ENCODE measurements around the gene CCL19.
"Not testable (repeated sequence)": the region's sequence is repeated elsewhere in the genome, so short reads cannot be mapped to it uniquely, and the experiment has no call there.

CCL19 gene

GRCh38 chr9:34690983-34691935 lies at the start of gene CCL19:
Gene CCL19 (minus strand): TSS chr9:34691276. CDS start chr9:34691139, 137 bp downstream.
- no peak for DNase-seq (ENCODE audit: low read depth)

- DNase-seq (ENCODE audit: low read depth) = not testable (repeated sequence)
These were observed 49.1 kb upstream of the CCL19 start for GRCh38 chr9:34740176-34740575.

DNA sequence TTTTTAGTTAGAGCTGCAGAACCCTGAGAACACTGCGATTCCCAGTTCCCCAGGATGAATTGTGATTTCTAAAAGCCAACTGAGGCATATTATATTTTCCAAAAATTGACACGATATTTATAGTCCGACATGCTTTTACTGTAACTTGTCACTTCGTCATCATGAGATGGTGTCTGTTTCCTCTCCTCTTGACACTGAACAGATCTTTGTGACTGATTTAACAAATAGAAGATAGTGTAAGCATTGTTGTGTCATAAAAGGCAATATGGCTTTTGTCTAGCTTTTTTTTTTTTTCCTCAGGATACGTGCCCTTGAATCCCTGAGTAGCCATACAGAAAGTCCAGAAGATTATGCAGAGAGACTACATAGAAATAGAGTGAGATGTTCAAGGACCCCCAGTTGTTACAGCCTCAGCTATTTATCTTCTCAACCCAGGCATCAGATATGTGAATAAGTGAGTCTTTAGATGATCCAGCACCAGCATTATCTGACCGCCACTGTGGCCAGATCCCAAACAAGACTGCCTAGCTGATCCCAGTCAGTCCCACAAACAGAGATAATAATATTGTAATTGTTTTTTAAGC lies 46.7 kb upstream of the CCL19 start:
- peak; percentile 6 for DNase-seq (ENCODE audit: low read depth)

- DNase-seq (ENCODE audit: low read depth) = no peak
These were observed 43.6 kb upstream of the CCL19 start for GRCh38 chr9:34734720-34735119.

GRCh38 chr9:34732886-34733285 lies 41.8 kb upstream of the CCL19 start:
- no peak for DNase-seq (ENCODE audit: low read depth)

DNA sequence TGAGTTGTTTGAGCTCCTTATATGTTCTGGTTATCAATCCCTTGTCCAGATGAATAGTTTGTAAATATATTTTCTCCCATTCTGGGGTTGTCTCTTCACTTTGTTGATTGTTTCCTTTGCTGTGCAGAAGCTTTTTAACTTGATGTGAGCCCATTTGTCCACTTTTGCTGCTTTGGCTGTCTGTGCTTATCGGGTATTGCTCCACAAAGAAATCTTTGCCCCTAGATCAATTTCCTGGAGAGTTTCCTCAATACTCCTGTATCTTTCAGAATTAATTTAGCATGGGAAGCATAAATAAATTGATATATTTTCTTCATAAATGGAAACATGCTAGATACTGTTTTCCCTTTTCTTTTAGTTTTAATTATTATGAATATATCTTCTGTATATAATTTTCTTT lies 41.4 kb upstream of the CCL19 start:
- DNase-seq (ENCODE audit: low read depth) = no peak

DNA sequence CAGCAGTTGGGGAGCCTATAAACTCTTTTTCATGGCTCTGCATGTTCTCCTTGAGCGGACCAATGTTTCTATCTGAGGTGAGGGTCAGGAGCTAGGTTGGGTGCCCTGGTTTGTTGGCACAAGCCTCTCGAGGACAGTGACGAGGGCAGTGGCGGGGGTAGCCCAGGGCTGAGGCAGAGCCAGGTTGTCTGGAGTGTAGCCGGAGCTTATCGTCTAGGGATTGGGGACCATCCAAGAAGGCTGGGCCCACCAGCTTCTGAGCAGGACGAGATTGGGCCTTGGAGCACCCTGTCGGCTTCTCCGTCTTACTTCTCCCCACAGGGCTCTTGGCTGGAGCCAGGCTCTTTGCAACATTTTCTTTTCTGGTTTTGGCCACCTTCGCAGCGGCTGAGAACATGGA lies 32.1 kb upstream of the CCL19 start:
- DNase-seq (ENCODE audit: low read depth) = no peak

- DNase-seq (ENCODE audit: low read depth) = not testable (repeated sequence)
These were observed 28.6 kb upstream of the CCL19 start for GRCh38 chr9:34719769-34720025.

DNA sequence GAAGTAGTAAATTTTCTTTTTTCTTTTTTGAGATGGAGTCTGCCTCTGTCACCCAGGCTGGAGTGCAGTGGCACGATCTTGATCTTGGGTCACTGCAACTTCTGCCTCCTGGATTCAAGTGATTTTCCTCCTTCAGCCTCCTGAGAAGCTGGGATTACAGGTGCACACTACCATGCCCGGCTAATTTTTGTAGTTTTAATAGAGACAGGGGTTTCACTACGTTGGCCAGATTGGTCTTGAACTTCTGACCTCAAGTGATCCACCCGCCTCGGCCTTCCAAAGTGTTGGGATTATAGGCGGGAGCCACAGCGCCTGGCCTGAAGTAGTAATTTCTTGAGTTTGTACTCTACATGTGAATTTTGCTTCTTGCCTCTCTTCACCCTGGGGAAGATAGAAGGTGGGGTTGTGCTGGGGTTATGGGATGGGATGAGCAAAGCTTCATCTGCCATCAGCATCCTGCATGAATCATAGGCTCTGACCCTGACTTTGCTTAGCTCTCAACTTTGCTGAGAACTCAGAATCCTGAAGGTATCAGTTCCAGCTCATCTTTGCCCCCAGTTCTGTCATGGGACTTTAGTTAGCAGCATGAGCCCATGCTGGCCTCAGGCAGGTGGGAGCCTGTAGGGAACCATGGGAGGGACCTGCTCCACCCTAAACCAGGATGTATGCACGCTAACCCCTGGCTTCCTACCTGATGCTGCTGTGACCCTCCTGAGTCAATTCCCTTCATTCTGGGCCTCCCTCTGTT lies 28.1 kb upstream of the CCL19 start:
- DNase-seq (ENCODE audit: low read depth) = no peak

- DNase-seq (ENCODE audit: low read depth) = no peak
These were observed 27.0 kb upstream of the CCL19 start for GRCh38 chr9:34717996-34718614.

- DNase-seq (ENCODE audit: low read depth) = no peak
These were observed 25.6 kb upstream of the CCL19 start for GRCh38 chr9:34716711-34717110.

DNA sequence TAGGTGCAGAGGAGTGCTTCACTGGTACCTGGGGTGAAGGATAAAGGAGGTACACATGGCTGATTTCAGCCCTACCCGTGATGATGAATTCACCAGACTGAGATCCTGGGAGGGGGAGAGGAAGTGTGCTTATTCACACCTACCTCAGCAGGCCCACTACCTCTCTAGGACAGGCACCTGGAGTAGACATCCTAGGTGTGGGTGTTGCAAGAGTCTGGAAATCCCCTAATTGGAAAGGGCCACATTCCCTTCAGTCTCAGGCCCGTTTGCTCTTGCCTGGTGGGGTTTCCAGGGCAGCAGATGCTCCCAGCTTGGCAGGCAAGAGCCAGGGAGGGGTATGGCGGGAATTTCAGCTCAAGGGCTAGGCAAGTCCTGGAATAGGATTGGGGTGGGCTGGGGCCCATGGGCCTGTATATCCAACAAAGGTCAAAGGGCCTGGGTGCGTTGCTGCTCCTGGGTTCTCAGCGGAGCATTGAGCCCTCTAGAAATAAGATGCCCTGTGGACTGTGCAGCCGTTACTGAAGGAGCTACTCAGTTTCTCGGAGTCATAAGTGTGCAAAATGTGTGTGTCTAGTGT lies 24.7 kb upstream of the CCL19 start:
- DNase-seq (ENCODE audit: low read depth) = no peak

- no peak for DNase-seq (ENCODE audit: low read depth)
These were observed 22.9 kb upstream of the CCL19 start for GRCh38 chr9:34714007-34714406.

DNA sequence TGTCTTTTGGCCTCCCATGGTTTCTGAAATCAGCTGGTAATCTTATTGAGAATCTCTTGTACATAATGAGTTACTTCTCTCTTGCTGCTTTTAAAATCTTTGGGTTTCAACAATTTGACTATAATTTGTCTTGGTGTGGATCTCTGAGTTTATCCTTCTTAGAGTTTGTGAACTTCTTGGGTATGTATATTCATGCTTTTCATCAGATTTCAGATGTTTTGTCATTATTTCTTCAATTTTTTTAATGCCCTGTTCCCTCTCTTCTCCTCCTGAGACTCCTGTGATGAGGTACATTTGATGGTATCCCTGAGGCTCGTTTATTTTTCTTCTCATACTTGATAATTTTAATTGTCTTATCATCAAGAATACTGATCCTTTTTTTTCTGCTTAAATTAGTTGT lies 21.1 kb upstream of the CCL19 start:
- DNase-seq (ENCODE audit: low read depth) = no peak

GRCh38 chr9:34710023-34710422 lies 18.9 kb upstream of the CCL19 start, which contains the start of gene CCL21:
Gene CCL21 (minus strand): TSS chr9:34710136. CDS start chr9:34710066, 70 bp downstream.
- no peak for DNase-seq (ENCODE audit: low read depth)

GRCh38 chr9:34709196-34709978 lies 18.3 kb upstream of the CCL19 start:
- no peak for DNase-seq (ENCODE audit: low read depth)

- DNase-seq (ENCODE audit: low read depth) = no peak
These were observed 16.1 kb upstream of the CCL19 start for GRCh38 chr9:34707130-34707529.

DNA sequence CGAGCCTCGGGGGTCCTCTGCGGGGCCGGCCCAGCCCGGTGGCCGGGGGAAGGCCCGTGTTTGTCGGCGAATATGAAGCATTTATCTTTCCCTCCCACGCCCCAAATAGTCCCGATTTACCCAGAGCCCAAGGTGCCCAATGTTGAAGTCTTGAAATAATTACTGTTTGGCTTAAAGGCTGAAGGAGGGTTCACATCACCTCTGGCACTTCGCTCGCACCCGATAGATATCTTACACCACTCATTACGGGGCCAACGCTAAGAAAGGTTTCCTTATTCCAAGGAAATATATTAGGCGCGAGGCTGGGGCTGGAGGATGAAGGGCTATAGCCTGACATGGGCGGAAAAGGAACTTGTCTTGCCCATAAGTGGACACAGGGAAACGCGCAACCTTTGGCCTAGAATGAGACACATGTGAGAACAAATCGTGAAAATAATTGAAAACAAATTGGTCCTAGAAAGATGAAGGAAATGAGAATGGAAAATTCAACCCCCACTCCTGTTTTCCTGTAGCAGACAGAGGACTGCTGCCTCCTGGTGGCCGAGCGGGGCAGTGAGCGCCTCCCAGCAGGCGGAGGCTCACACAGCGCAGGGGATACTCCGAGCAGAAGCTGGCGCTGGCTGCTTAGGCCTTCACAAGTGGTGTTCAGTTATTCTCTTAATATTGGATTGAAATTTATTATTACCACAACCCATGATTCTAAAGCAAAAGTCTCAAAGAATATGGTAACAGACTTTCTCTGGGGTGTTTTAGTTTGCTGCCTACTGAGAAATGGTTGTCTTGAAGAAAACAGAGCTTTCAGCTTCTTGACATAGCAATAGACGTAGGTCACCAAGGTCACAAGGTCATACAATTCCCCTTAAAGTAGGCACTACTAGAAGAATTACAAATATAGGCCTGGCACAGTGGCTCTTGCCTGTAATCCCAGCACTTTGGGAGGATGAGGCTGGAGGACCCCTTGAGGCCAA lies 11.0 kb upstream of the CCL19 start:
- peak; percentile 74 for DNase-seq (ENCODE audit: low read depth)

GRCh38 chr9:34701023-34701768 lies 10.1 kb upstream of the CCL19 start:
- DNase-seq (ENCODE audit: low read depth) = peak; percentile 14

Data from amniotic epithelial cell (primary cell).